Right lobe of liver (tissue), 4 donors: ENCODE data around the gene MOB2.

Experiments used
- POLR2A ChIP-seq: fragments of 450-650 bp; IDR thresholded peaks from one replicate; pipeline ENCODE4 v1.6.1; 2017; ENCODE audit warnings: antibody characterized with exemption, mild to moderate bottlenecking
- TF ChIP-seq, protein P1 (sequence below), 4 donors: fragments of 200-600 bp in 3 of 4; fragments of 450-650 bp in 1 of 4; IDR thresholded peaks; one replicate each; pipeline versions ENCODE4 v1.5.1 to v1.8.0; 2016 to 2022; ENCODE audit warnings: antibody characterized with exemption in 4 of 4, mild to moderate bottlenecking in 2 of 4
- donor health status: DM: no; HTN: no; CAD: no.
- donor health status: DM: no; HTN: no; CAD: no.
- donor health status: DM: no; HTN: yes; CAD: no.

DNA sequence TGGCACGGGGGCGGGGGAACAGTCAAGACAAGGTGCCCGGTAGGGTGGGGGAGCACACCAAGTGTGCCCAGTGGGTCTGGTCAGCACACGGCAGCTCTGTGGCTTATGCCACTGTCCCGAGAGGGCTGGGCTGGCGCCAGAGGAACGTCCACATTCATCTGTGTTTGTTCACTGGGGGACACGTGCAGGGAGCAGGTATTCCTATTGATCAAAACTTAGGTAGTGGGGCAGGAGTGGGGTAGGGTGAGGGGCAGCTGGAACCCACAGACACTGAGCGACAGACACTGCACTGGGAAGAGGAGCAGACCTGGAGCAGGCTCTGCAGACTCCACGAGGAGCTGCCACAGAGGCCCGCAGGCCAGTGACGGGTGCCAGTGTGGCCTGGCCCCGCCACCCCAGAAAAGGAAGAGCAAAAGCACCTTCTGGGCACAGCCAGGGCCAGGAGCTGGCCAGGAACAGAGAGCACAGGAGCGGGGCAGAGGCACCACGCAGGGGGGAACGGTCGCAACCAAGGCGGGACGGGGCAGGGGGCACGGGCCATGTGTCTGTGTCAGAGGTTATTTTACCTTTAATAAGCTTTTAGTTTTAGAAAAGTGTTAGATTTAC, 2.1 kb upstream of the MOB2 start:
- TF ChIP-seq POLR2A: no peak
- TF ChIP-seq, protein P1, sequence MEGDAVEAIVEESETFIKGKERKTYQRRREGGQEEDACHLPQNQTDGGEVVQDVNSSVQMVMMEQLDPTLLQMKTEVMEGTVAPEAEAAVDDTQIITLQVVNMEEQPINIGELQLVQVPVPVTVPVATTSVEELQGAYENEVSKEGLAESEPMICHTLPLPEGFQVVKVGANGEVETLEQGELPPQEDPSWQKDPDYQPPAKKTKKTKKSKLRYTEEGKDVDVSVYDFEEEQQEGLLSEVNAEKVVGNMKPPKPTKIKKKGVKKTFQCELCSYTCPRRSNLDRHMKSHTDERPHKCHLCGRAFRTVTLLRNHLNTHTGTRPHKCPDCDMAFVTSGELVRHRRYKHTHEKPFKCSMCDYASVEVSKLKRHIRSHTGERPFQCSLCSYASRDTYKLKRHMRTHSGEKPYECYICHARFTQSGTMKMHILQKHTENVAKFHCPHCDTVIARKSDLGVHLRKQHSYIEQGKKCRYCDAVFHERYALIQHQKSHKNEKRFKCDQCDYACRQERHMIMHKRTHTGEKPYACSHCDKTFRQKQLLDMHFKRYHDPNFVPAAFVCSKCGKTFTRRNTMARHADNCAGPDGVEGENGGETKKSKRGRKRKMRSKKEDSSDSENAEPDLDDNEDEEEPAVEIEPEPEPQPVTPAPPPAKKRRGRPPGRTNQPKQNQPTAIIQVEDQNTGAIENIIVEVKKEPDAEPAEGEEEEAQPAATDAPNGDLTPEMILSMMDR (IDR thresholded peaks at IDR 0.05): no peak
